ENCODE data around the gene MYH9. TPM values are rescaled to one million over a fixed set of nuclear protein-coding genes. Genes with fewer than 3 reads are reported as not detected.

Gene MYH9
- total RNA-seq, 2 donors from 2014 or later = 831 to 938 TPM

DNA sequence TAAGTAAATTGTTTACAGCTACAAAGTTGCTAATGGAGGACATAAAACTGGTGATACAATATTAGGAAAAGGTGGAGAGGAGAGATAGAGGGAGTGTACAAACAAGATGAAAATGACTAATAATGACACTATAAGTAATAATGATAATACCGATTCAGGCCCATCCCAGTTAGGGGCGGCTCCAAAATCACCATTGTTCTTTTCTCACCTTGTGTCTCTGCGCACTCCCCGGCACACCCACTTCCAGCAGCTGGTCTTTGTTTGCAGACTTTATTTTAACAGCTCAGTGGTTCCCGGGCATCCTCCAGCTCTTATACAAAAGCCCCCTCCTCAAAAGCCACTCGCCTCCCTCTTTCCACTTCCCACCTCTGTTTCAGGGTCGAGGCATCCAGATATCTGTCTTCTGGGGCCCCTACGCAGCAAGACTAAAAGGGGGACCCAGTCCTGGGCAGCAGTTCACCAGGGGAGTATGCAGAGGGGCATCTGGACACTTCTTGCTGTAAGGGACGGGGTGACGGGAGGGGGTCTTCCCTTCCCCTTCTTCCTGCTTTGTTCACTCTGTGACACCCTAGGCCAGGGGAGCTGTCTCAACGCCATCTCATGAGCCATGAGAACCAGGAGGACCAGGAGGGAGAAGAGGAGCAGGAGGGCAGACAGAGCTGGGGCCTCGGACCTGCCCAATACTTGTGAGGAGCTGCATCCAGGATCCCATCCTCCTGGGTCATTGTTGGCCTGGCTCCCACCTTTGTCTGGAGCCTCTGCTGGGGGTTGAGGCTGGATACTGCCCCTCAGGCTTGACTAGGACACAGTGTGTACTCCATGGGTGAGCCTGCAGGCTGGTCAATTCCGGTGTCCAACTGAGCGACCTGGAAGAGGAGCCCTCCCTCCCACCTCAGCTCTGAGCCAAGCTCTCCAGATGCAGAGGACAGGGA is 151.1 kb downstream of the MYH9 start:
- intact Hi-C loops (cut with DNase I) = no loop called here
- no peak for DNase-seq (ENCODE audit: low spot score)

DNA sequence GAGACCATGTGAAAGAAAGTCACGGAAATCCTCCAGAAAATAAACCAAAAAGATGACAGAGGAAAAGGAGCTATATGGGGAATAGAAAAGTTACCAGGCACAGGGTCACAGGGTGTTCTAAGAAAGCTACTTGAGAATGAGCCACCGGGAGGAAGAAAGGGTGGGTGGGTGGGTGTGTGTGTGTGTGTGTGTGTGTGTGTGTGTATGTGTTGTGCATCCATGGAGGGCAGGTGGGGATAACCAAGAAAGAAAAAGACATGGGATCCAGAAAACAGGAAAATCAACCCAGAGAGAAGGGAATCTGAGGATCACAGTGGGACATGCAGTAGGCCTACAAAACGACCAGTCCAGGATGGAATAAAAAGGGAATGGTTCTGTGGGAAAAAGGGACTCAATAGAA is 152.2 kb downstream of the MYH9 start:
- DNase-seq (ENCODE audit: low spot score) = no peak
- intact Hi-C loops (cut with DNase I) = no loop called here

- no peak for DNase-seq (ENCODE audit: low spot score)
- intact Hi-C loops (cut with DNase I) = no loop called here
Measured at GRCh38 chr22:36234919-36235318, 152.8 kb downstream of the MYH9 start.

GRCh38 chr22:36234213-36234612 is 153.6 kb downstream of the MYH9 start:
- no peak for DNase-seq (ENCODE audit: low spot score)
- intact Hi-C loops (cut with DNase I) = no loop called here

DNA sequence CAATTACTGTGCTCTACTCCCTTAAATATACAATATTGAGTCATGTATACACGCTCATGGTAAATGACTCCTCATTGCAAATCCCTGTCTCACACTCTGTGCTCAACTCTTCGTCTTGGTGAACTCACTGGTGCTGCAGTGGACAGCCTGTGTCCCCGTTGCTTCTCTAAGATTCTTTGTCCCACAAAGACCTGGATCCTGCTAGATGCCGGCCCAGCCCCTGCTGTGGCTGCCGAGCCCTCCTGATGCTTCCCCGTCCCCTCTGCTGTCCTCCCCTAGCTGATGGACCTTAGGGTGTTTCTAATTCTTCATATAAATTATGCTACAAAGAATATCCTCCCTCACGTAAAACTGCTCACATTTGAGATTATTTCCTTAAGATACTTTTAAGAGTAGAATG is 154.0 kb downstream of the MYH9 start:
- no peak for DNase-seq (ENCODE audit: low spot score)
- intact Hi-C loops (cut with DNase I) = no loop called here

GRCh38 chr22:36232715-36233401 is 154.9 kb downstream of the MYH9 start:
- intact Hi-C loops (cut with DNase I) = no loop called here
- DNase-seq (ENCODE audit: low spot score) = no peak

Small RNAs within 50 kb of the gene (microRNA-seq; reads per million reads assigned to microRNA genes)
- gene MIR6819 (ENCODE audit: borderline microRNAs expressed in 2 of 2) = 0.32 to 0.52 reads per million in 2 donors

Other genes starting within 250 kb of the MYH9 start
- 10 to 100 TPM; 54.5 to 69.2 TPM for gene APOL3, start 227.2 kb downstream of the MYH9 start, total RNA-seq
- 1 to 10 TPM; 7.5 to 9.5 TPM for gene APOL4, start 186.2 kb downstream of the MYH9 start, total RNA-seq
- gene APOL2, start 148.4 kb downstream of the MYH9 start, total RNA-seq = 10 to 100 TPM; 50.5 to 54.4 TPM
- 10 to 100 TPM; 39.9 to 69.3 TPM for gene APOL1, start 134.8 kb downstream of the MYH9 start, total RNA-seq
- gene TXN2, start 93.7 kb upstream of the MYH9 start, total RNA-seq = 10 to 100 TPM; 38.7 to 50.1 TPM
- 10 to 100 TPM in 1 of 2 donors, 1 to 10 TPM in 1; 7.9 to 17.2 TPM for gene FOXRED2, start 119.1 kb upstream of the MYH9 start, total RNA-seq
- 100 to 1,000 TPM in 1 of 2 donors, 10 to 100 TPM in 1; 98.6 to 106 TPM for gene EIF3D, start 141.2 kb upstream of the MYH9 start, total RNA-seq

Measured in posterior vena cava (tissue), 2 donors.